NCI-H2081 (cell line): ENCODE data around the gene SPIC.

Experiments
- DNase-seq, 2 experiments: peaks; one replicate each; lab custom pipeline; 2025; lab: John Stamatoyannopoulos, UW

Gene SPIC

DNA sequence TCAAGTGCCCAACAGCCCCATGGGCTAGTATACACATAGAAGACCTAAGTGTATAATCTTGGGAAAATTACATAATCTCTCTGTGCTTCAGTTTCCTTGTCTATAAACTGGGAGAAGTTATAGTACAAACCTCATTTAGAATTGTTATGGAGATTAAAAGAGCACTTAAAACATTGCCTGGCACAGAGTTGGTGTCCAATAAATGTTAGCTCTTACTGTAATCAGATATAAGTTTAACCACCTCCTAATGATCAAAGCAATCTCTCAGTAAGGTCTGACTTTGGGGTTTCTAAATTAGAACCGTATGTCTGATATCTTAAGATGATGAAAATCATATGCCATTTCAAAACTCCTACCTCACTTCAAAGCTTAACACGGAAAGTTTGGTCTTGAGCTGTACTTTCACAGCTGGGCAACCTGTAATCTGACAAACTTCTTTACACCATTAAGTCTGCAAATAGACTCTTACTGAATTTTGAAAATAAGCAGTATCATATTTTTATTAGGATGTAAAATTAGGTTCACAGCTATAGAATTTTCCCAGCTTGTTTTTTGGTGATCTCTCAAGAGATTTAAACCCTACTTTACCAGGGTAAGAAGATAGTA lies 61.0 kb downstream of the SPIC start:
- no peak for DNase-seq
